H9 (cell line): ENCODE data around the gene PCSK6. TPM values are rescaled to one million over a fixed set of nuclear protein-coding genes. Genes with fewer than 3 reads are reported as not detected.

ENCODE experiments used
- DNase-seq: peaks from one replicate; pipeline ENCODE4 v3.0.0-alpha.2; 2017
- H2AFZ ChIP-seq: one replicate; pipeline ENCODE4 v1.6.1; 2013; ENCODE audit warnings: mild to moderate bottlenecking, low read length, control low read depth, moderate library complexity
- H2AK5ac ChIP-seq: 2 replicates; pipeline ENCODE4 v1.6.1; 2013; ENCODE audit warnings: low read length, control low read depth, mixed read lengths; ENCODE audit not compliant: insufficient read length
- H2BK120ac ChIP-seq: one replicate; pipeline ENCODE4 v1.6.1; 2013; ENCODE audit warnings: low read depth, mild to moderate bottlenecking, low read length, control low read depth, inconsistent platforms; ENCODE audit not compliant: poor library complexity, severe bottlenecking
- H2BK12ac ChIP-seq: 2 replicates; pipeline ENCODE4 v1.6.1; 2013; ENCODE audit warnings: low read length, control low read depth, mixed read lengths, low read depth; ENCODE audit not compliant: insufficient read length
- H2BK15ac ChIP-seq: 2 replicates; pipeline ENCODE4 v1.6.1; 2013; ENCODE audit warnings: low read depth, low read length, control low read depth
- H2BK20ac ChIP-seq: one replicate; pipeline ENCODE4 v1.6.1; 2013; ENCODE audit warnings: low read depth, mild to moderate bottlenecking, low read length, control low read depth, inconsistent platforms; ENCODE audit not compliant: poor library complexity, severe bottlenecking
- H2BK5ac ChIP-seq: 2 replicates; pipeline ENCODE4 v1.6.1; 2013; ENCODE audit warnings: low read length, control low read depth, mixed read lengths; ENCODE audit not compliant: insufficient read length
- H3K14ac ChIP-seq: 2 replicates; pipeline ENCODE4 v1.6.1; 2013; ENCODE audit warnings: low read length, control low read depth; ENCODE audit not compliant: insufficient read depth
- H3K18ac ChIP-seq: 2 replicates; pipeline ENCODE4 v1.6.1; 2013; ENCODE audit warnings: low read depth, mild to moderate bottlenecking, mixed read lengths, low read length, control low read depth; ENCODE audit not compliant: insufficient read length
- H3K23ac ChIP-seq: 2 replicates; pipeline ENCODE4 v1.6.1; 2013; ENCODE audit warnings: low read length, control low read depth, mixed read lengths, low read depth; ENCODE audit not compliant: insufficient read length
- H3K23me2 ChIP-seq: 2 replicates; pipeline ENCODE4 v1.6.1; 2013; ENCODE audit warnings: low read depth, mild to moderate bottlenecking, mixed read lengths, low read length, control low read depth; ENCODE audit not compliant: insufficient read length, poor library complexity, severe bottlenecking
- H3K27ac ChIP-seq: 2 replicates; pipeline ENCODE4 v1.5.1; 2013; ENCODE audit warnings: low read length, control low read depth, mixed read lengths, low read depth; ENCODE audit not compliant: insufficient read length
- H3K27me3 ChIP-seq: 2 replicates; pipeline ENCODE4 v1.6.1; 2013; ENCODE audit warnings: low read length, control low read depth, inconsistent platforms; ENCODE audit not compliant: insufficient read depth
- H3K4ac ChIP-seq: 2 replicates; pipeline ENCODE4 v1.6.1; 2013; ENCODE audit warnings: low read depth, mild to moderate bottlenecking, control low read depth, inconsistent platforms, low read length, moderate library complexity
- H3K4me1 ChIP-seq: 2 replicates; pipeline ENCODE4 v1.6.1; 2013; ENCODE audit warnings: low read length, control low read depth, inconsistent platforms; ENCODE audit not compliant: insufficient read depth
- H3K4me2 ChIP-seq: 2 replicates; pipeline ENCODE4 v1.6.1; 2013; ENCODE audit warnings: low read length, control low read depth, mixed read lengths; ENCODE audit not compliant: insufficient read length, insufficient read depth
- H3K56ac ChIP-seq: 2 replicates; pipeline ENCODE4 v1.6.1; 2013; ENCODE audit warnings: low read depth, mild to moderate bottlenecking, mixed read lengths, low read length, control low read depth; ENCODE audit not compliant: insufficient read length
- H3K79me1 ChIP-seq: 2 replicates; pipeline ENCODE4 v1.6.1; 2013; ENCODE audit warnings: low read depth, mild to moderate bottlenecking, moderate library complexity, low read length, control low read depth, inconsistent platforms; ENCODE audit not compliant: insufficient read depth, poor library complexity, severe bottlenecking
- H3K79me2 ChIP-seq: 2 replicates; pipeline ENCODE4 v1.6.1; 2013; ENCODE audit warnings: low read length, control low read depth, inconsistent platforms; ENCODE audit not compliant: insufficient read depth
- H3K9ac ChIP-seq: 2 replicates; pipeline ENCODE4 v1.6.1; 2013; ENCODE audit warnings: low read length, control low read depth, mixed read lengths; ENCODE audit not compliant: insufficient read length; ENCODE audit errors: extremely low read depth
- H3K9me3 ChIP-seq: one replicate; pipeline ENCODE4 v1.6.1; 2013; ENCODE audit warnings: low read depth, low read length, inconsistent platforms; ENCODE audit not compliant: control insufficient read depth
- H3T11ph ChIP-seq: one replicate; pipeline ENCODE4 v1.6.1; 2013; ENCODE audit warnings: mild to moderate bottlenecking, low read length, control low read depth, inconsistent platforms
- H4K20me1 ChIP-seq: one replicate; pipeline ENCODE4 v1.6.1; 2013; ENCODE audit not compliant: control insufficient read depth, insufficient read length, insufficient read depth
- H4K5ac ChIP-seq: 2 replicates; pipeline ENCODE4 v1.6.1; 2013; ENCODE audit warnings: low read depth, mild to moderate bottlenecking, mixed read lengths, low read length, control low read depth; ENCODE audit not compliant: insufficient read length
- H4K8ac ChIP-seq: replicated peaks from 2 replicates; pipeline ENCODE4 v1.6.1; 2013; ENCODE audit warnings: low read length, control low read depth, mixed read lengths, low read depth; ENCODE audit not compliant: insufficient read length
- H4K91ac ChIP-seq: 2 replicates; pipeline ENCODE4 v1.6.1; 2013; ENCODE audit warnings: low read depth, mild to moderate bottlenecking, moderate library complexity, mixed read lengths, low read length, control low read depth; ENCODE audit not compliant: insufficient read length
- H3K27ac Mint-ChIP-seq, 3 experiments: 2 replicates in 2 of 3; 3 replicates in 1 of 3; pipeline ENCODE4 v1.8.0; 2020 to 2021; ENCODE audit warnings: mixed read lengths in 3 of 3, mild to moderate bottlenecking in 1 of 3, moderate library complexity in 1 of 3
- H3K27me3 Mint-ChIP-seq: 2 replicates; pipeline ENCODE4 v1.8.0; 2021; ENCODE audit warnings: low read depth, mild to moderate bottlenecking, moderate library complexity, mixed read lengths
- H3K36me3 Mint-ChIP-seq, 3 experiments: 2 replicates in 2 of 3; 3 replicates in 1 of 3; pipeline ENCODE4 v1.8.0; 2020 to 2021; ENCODE audit warnings: low read depth in 3 of 3, mixed read lengths in 3 of 3; ENCODE audit not compliant: insufficient read depth in 1 of 3
- H3K4me1 Mint-ChIP-seq, 2 experiments: 2 replicates each; pipeline ENCODE4 v1.8.0; 2020; ENCODE audit warnings: mixed read lengths in 2 of 2
- H3K4me3 Mint-ChIP-seq, 2 experiments: 2 replicates in 1 of 2; 3 replicates in 1 of 2; pipeline ENCODE4 v1.8.0; 2020 to 2021; ENCODE audit warnings: mild to moderate bottlenecking in 2 of 2, mixed read lengths in 2 of 2, moderate library complexity in 1 of 2
- H3K9me3 Mint-ChIP-seq, 2 experiments: 2 replicates in 1 of 2; 3 replicates in 1 of 2; pipeline ENCODE4 v1.8.0; 2020; ENCODE audit warnings: mild to moderate bottlenecking in 2 of 2, mixed read lengths in 2 of 2, moderate library complexity in 1 of 2
- CTCF ChIP-seq: fragments of 200-600 bp; sonication (generic); conservative IDR thresholded peaks from 3 replicates; pipeline ENCODE4 v1.8.0; 2021; ENCODE audit warnings: antibody characterized with exemption, mild to moderate bottlenecking
- WGBS: extraction: QIAGEN DNeasy Blood & Tissue Kit; methylation state at CpG from one replicate; pipeline ENCODE4 v1.1.7; 2013; ENCODE audit warnings: missing lambda C conversion rate, low lambda C conversion rate, mixed read lengths; ENCODE audit not compliant: insufficient read length; ENCODE audit errors: extremely low coverage; 5-methylcytosine and 5-hydroxymethylcytosine counted together
- total RNA-seq: library from RNA; stranded (reverse); gene quantifications from 2 replicates; pipeline ENCODE4 v1.2.1, GENCODE V29; 2021

PCSK6 gene
- total RNA-seq, 1 experiment from 2014 or later: 4.0 TPM

DNA sequence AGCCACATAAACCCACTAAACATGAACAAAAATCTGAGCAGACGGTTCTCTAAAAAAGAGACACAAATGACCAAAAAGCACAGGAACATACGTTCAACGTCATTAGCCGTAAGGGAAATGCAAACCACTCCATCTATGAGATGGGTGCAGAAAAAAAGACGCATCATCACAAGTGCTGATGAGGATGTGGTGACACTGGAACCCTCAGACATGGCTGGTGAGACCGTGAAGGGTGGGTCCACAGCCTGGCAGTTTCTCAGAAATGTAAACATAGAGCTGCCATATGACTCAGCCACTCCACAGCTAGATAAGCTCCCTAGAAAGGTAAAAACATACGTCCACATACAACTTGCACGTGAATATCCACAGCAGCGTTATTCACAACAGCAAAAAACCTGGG is 23.3 kb downstream of the PCSK6 start:
- Mint-ChIP-seq H3K4me3 (no peak overlapping the region), H3K4me1 (peaks cover 11 to 12% of the 10 kb centered on the region in 2 experiments), H3K36me3 (0 out of 7 replicates have a peak, but pooled peaks cover 0 to 3% (median 0%) of the 10 kb centered on the region in 3 experiments), H3K27ac (no peak overlapping the region), H3K9me3 (peaks cover 0 to 4% of the 10 kb centered on the region in 2 experiments; a peak in 1 of 5 replicates), H3K27me3 (peaks cover 9% of the 10 kb centered on the region)
- Histone ChIP-seq H3K9ac (no peak overlapping the region), H3K79me1 (no peaks in the 10 kb centered on the region), H3K23ac (no peak overlapping the region), H2BK15ac (no peak overlapping the region), H3K27me3 (no peaks in the 10 kb centered on the region; the same call in 1 of the 2 replicates), H3K4me2 (no peak overlapping the region), H2BK20ac (no peak overlapping the region), H2BK120ac (no peak overlapping the region), H2BK5ac (no peak overlapping the region), H2BK12ac (no peak overlapping the region), H3K56ac (no peak overlapping the region), H4K5ac (no peak overlapping the region), H4K8ac (no peak overlapping the region), H3K9me3 (no peaks in the 10 kb centered on the region), H2AK5ac (no peak overlapping the region), H3K4me1 (no peaks in the 10 kb centered on the region), H3K4ac (no peak overlapping the region), H3K18ac (no peak overlapping the region), H3K27ac (no peak overlapping the region), H3T11ph (no peak overlapping the region), H2AFZ (no peak overlapping the region), H4K91ac (no peak overlapping the region), H3K23me2 (no peaks in the 10 kb centered on the region), H3K79me2 (no peaks in the 10 kb centered on the region), H3K14ac (no peak overlapping the region), H4K20me1 (no peaks in the 10 kb centered on the region)
- WGBS: no CpG with 5 or more reads among the region's 9 CpGs
- TF ChIP-seq CTCF: no peak
- DNase-seq: no peak
